Esophagus muscularis mucosa (tissue), 4 donors: ENCODE results near the gene CUEDC2.

Experiments used
- CTCF ChIP-seq, 3 experiments: fragments of 200-600 bp in 2 of 3; fragments of 450-650 bp in 1 of 3; sonication (generic) in 2 of 3; IDR thresholded peaks; one replicate each; pipeline ENCODE4 v1.5.1; 2017 to 2019; ENCODE audit warnings: antibody characterized with exemption in 3 of 3, mild to moderate bottlenecking in 2 of 3, moderate library complexity in 1 of 3
- EP300 ChIP-seq: sonication (generic); formaldehyde crosslinking; IDR thresholded peaks from one replicate; pipeline ENCODE4 v1.6.1; 2017; ENCODE audit warnings: antibody characterized with exemption
- POLR2A ChIP-seq: fragments of 450-650 bp; IDR thresholded peaks from one replicate; pipeline ENCODE4 v1.6.1; 2017; ENCODE audit warnings: antibody characterized with exemption, moderate library complexity, mild to moderate bottlenecking, low read depth
- POLR2AphosphoS5 ChIP-seq, 2 donors: sonication (generic); formaldehyde crosslinking; IDR thresholded peaks; one replicate each; pipeline ENCODE4 v1.6.1; 2017; ENCODE audit warnings: antibody characterized with exemption in 2 of 2

GRCh38 chr10:102392306-102392705, 40.1 kb downstream of the CUEDC2 start:
- TF ChIP-seq CTCF (IDR thresholded peaks at IDR 0.05) (no peak), EP300 (no peak), POLR2AphosphoS5 (IDR thresholded peaks at IDR 0.05) (no peak), POLR2A (no peak)
